Stimulated activated CD4-positive, alpha-beta T cell treated with anti-CD3 and anti-CD28 coated beads, Interleukin-2, amount 100 ng/mL, for 48 hours (primary cell): ENCODE data around the gene MYH16.
"Not testable (repeated sequence)": the region's sequence is repeated elsewhere in the genome, so short reads cannot be mapped to it uniquely, and the experiment has no call there.

Source experiments
- DNase-seq, 2 donors: peaks; one replicate each; pipeline ENCODE4 v3.0.0-alpha.2; 2020

MYH16 gene

DNA sequence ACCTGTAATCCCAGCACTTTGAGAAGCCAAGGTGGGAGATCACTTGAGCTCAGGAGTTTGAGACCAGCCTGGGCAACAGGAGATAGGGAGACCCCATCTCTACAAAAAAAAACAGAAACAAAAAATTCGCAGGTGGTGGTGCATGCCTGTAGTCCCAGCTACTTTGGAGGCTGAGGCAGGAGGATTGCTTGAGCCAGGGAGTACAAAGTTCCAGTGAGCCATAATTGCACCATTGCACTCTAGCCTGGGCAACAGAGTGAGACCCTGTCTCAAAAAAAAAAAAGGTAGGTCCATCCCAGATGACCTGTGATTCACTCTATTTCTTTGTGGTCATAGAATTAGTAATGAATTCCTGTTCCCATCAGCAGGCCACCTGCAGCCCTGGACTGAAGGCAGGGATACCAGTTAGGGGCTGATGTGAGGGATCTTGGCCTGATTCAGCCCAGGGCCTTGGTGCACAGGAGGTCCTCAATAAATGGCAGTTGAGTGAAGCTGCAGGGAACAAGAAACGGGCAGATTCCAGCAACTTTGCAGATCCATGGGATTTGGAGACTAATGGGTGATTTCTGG, at the start of gene MYH16:
TSS of gene MYH16 (plus strand) at position 364 of the 570 bp plus-strand sequence.
- DNase-seq = no peak

- DNase-seq = not testable (repeated sequence)
These were observed 48.3 kb upstream of the MYH16 start for GRCh38 chr7:99224263-99224898.

DNA sequence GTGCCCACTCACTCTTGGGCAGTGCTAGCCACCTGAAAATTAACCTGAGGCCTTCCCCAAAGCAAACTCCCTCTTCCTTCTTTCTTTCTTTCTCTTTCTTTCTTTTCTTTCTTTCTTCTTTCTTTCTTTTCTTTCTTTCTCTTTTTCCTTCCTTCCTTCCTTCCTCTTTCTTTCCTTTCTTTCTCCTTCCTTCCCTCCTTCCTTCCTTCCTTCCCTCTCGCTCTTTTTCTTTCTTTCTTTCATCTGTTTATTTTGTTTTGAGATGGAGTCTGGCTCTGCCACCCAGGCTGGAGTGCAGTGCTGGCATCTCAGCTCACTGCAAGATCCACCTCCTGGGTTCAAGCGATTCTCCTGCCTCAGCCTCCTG, 47.8 kb upstream of the MYH16 start:
- no peak for DNase-seq

- DNase-seq = no peak
These were observed 43.4 kb upstream of the MYH16 start for GRCh38 chr7:99229234-99229633.

- no peak for DNase-seq
These were observed 40.4 kb upstream of the MYH16 start for GRCh38 chr7:99232082-99232770.

DNA sequence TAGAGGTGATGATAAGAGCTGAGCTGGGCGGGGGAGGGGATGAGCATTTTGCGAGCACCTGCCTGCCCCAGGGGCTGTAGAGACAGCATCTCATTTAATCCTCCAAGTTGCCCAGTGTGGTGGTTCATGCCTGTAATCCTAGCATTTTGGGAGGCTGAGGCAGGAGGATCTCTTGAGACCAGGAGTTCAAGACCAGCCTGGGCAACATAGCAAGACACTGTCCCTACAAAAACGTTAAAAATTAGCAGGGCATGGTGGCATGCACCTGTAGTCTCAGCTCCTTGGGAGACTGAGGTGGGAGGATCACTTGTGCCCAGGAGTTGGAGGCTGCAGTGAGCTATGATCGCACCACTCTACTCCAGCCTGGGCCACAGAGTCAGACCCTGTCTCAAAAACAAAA, 39.7 kb upstream of the MYH16 start:
- DNase-seq = not testable (repeated sequence)

DNA sequence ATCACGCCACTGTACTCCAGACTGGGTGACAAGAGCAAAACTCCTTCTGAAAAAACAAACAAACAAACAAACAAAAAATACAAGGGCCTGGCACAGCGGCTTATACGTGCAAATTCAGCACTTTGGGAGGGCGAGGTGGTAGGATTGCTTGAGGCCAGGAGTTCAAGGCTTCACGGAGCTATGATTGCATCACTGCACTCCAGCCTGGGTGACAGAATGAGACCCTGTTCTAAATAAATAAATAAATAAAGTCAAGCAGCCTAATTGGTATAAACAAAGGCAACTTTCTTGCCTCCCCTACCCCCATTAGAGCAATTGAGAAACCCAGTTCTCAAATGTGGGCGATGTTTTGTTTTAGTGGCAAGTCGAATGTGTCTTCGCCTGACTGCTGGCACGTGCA, 38.5 kb upstream of the MYH16 start:
- no peak for DNase-seq

GRCh38 chr7:99235925-99236324, 36.7 kb upstream of the MYH16 start:
- DNase-seq = no peak

DNA sequence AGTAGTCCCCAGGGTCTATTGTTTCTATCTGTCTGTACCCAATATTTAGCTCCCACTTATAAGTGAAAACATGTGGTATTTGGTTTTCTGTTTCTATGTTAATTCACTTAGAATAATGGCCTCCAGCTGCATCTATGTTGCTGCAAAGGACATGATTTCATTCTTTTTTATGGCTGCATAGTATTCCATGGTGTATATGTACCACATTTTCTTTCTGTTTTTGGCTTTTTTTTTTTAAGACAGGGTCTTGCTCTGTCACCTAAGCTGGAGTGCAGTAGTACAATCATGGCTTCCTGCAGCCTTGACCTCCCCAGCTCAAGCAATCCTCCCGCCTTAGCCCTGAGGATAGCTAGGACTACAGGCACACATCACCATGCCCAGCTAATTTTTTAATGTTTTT, 34.8 kb upstream of the MYH16 start:
- DNase-seq = not testable (repeated sequence)

GRCh38 chr7:99238558-99239341, 33.9 kb upstream of the MYH16 start:
- no peak for DNase-seq

GRCh38 chr7:99242682-99243081, 30.0 kb upstream of the MYH16 start:
- no peak for DNase-seq

DNA sequence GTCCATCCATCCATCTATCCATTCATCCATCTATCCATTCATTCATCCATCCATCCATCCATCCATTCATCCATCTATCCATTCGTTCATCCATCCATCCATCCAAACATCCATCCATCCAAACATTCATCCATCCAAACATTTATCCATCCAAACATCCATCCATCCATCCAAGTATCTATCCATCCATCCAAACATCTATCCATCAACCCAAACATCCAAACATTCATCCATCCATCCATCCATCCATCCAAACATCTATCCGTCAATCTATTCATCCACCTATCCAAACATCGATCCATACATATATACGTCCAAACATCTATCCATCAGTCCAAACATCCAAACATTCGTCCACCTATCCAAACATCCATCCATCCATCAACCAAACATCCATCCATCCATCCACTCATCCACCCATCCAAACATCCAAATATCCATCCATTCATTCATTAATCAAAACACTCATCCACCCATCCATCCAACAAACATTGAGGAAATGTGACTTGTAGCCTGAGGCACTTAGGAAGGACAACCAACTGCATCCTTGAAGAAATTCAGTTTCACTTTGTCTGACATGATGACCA, 28.8 kb upstream of the MYH16 start:
- DNase-seq = no peak

DNA sequence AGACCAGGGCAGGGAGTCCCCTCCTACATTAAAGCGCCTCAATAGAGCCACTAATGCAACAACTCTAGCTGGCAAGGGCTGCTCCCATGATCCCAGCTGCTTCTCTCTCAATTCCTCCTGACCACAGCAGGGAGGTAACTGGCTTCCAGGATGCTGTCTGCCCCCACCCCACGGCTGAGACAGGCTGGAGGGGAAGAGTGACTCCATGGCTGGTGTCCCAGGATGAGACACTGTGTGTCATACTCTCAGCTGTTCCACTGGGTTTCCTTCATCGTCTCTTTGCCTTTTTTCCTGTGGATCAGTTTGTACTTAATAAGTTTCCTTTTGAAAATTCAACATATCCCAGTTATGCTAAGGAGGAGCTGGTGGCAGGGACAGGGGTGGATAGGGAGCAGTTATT, 27.7 kb upstream of the MYH16 start:
- DNase-seq = no peak

GRCh38 chr7:99248391-99249095, 24.1 kb upstream of the MYH16 start:
- no peak for DNase-seq

DNA sequence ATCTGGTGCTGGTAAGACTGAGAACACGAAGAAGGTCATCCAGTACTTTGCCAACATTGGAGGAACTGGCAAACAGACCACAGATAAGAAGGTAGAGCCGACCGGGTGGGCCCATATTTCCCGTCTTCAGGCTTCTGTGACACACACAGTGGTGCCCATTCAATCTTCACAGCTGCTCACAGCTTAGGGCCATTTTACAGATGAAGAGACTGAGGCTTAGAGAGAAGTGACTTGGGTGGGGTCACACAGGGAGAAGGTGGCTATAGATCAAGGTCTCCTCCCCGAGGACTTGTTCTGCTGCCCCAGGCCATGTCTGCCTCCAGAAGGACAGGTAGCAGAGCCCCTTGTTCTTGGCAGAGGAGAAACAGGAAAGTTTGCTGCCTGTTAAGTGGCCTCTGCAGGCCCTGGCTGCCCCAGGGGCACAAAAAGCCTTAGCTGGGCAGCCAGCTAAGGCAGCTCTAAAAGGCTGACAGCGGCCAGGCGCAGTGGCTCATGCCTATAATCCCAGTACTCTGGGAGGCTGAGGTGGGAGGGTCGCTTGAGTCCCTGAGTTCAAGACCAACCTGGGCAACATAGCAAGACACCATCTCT, 22.6 kb upstream of the MYH16 start:
- DNase-seq = no peak

- DNase-seq = no peak
These were observed 20.3 kb upstream of the MYH16 start for GRCh38 chr7:99252166-99252895.

DNA sequence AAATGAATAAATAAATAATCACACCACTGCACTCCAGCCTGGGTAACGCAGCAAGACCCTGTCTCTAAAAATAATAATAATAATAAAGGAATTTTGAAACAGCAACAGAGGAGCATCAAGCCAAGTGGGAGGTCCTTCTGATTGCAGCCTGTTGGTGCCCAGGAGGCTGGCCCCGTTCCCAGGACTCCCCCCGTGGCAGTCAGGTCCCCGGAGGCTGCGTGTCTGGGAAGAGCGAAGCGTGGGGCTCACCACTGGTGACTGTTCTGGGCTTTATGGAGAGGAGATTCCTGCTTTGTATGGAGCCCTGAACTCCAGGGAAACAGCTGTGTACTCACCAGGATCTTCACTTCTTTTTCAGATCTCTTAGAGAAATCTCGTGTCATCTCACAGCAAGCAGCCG, 19.3 kb upstream of the MYH16 start:
- DNase-seq = no peak

GRCh38 chr7:99254390-99254789, 18.2 kb upstream of the MYH16 start:
- DNase-seq = no peak

GRCh38 chr7:99255463-99255862, 17.2 kb upstream of the MYH16 start:
- no peak for DNase-seq

- DNase-seq = no peak
These were observed 15.6 kb upstream of the MYH16 start for GRCh38 chr7:99257065-99257464.

GRCh38 chr7:99257675-99258074, 15.0 kb upstream of the MYH16 start:
- DNase-seq = no peak

GRCh38 chr7:99258501-99258900, 14.1 kb upstream of the MYH16 start:
- DNase-seq = no peak
